ENCODE data around the gene RASGRF2.

DNA sequence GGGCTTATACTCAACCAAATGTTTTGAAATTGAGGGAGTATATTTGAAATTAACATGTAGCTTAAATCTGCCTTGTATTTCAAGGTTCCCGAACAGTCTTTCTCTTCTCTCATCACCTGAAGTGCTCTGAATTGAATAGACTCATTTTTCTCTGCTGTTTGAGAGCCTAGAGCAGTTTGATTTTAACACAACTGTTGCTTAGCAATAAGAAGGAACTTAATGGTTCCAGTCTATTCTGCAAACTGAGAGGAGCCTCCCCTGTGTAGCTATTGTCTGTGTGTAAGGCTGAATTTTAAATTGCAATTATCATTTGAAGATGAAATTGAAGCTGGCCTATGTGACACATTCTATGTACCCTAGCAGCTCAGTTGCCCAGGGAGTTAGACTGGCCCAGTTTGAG, 185.9 kb downstream of the RASGRF2 start:
- TF ChIP-seq CTCF (IDR thresholded peaks at IDR 0.05) (no peak), POLR2A (IDR thresholded peaks at IDR 0.05) (no peak)

Data from uterus (tissue), 2 donors.